Endothelial cell (in vitro differentiated cells): ENCODE data around the gene EIF4G3. TPM values are rescaled to one million over a fixed set of nuclear protein-coding genes. Genes with fewer than 3 reads are reported as not detected.
A peak's percentile ranks its signal among the peaks of the same experiment; 100 is the strongest.

Source experiments
- DNase-seq: peaks from one replicate; pipeline ENCODE4 v3.0.0; 2021; ENCODE audit warnings: low spot score
- H3K27ac Mint-ChIP-seq: one replicate; pipeline ENCODE4 v1.8.0; 2021; ENCODE audit warnings: mixed read lengths, inconsistent platforms; ENCODE audit not compliant: unreplicated experiment
- H3K27me3 Mint-ChIP-seq: one replicate; pipeline ENCODE4 v1.8.0; 2021; ENCODE audit warnings: mild to moderate bottlenecking, moderate library complexity, mixed read lengths, inconsistent platforms; ENCODE audit not compliant: unreplicated experiment
- H3K36me3 Mint-ChIP-seq: one replicate; pipeline ENCODE4 v1.8.0; 2021; ENCODE audit warnings: mild to moderate bottlenecking, low read depth, mixed read lengths, inconsistent platforms; ENCODE audit not compliant: unreplicated experiment
- H3K4me1 Mint-ChIP-seq: one replicate; pipeline ENCODE4 v1.8.0; 2021; ENCODE audit warnings: mild to moderate bottlenecking, mixed read lengths, inconsistent platforms; ENCODE audit not compliant: unreplicated experiment
- H3K4me3 Mint-ChIP-seq: one replicate; pipeline ENCODE4 v1.8.0; 2021; ENCODE audit warnings: mild to moderate bottlenecking, mixed read lengths, inconsistent platforms; ENCODE audit not compliant: unreplicated experiment
- H3K9me3 Mint-ChIP-seq: one replicate; pipeline ENCODE4 v1.8.0; 2021; ENCODE audit warnings: mixed read lengths, inconsistent platforms; ENCODE audit not compliant: unreplicated experiment
- total RNA-seq: library from RNA; stranded (reverse); fragmentation: NEBNext Ultra II Directional; extraction: Animal tissue kit (Norgen Biotek cat#: 25700); gene quantifications from one replicate; pipeline ENCODE4 v1.2.1, GENCODE V29; 2021; ENCODE audit not compliant: unreplicated experiment
- TF ChIP-seq, protein P1 (sequence below): fragments of 200-600 bp; sonication (generic); IDR thresholded peaks from one replicate; pipeline ENCODE4 v1.5.0; 2021; ENCODE audit warnings: antibody characterized with exemption; ENCODE audit not compliant: unreplicated experiment

EIF4G3 gene
- total RNA-seq, 1 donor from 2014 or later: 87.6 TPM

DNA sequence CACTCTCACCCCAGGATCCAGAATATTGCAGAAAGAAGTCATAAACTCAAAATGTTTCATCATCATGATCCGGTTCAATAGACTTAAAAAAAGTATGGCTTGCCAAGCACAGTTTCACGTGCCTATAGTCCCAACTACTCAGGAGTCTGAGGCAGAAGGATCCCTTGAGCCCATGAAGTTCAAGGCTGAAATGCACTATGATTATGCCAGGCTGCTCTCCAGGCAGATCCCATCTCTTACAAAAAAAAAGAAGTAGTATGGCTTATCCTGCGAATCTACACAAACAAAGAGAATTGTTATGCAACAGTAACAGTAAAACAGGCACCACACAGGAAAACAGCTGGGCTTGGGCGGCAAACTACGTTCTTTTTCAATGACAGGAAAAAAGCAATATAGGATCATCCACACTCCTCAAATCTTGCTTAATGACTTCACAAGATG is 76.2 kb downstream of the EIF4G3 start:
- DNase-seq: peak; percentile 14
- Mint-ChIP-seq H3K4me3 (peak overlapping the region; percentile 18), H3K4me1 (peaks cover 50% of the 10 kb centered on the region), H3K27me3 (no peaks in the 10 kb centered on the region), H3K9me3 (no peaks in the 10 kb centered on the region), H3K27ac (peak overlapping the region; percentile 96), H3K36me3 (peaks cover 22% of the 10 kb centered on the region)
- TF ChIP-seq, protein P1, sequence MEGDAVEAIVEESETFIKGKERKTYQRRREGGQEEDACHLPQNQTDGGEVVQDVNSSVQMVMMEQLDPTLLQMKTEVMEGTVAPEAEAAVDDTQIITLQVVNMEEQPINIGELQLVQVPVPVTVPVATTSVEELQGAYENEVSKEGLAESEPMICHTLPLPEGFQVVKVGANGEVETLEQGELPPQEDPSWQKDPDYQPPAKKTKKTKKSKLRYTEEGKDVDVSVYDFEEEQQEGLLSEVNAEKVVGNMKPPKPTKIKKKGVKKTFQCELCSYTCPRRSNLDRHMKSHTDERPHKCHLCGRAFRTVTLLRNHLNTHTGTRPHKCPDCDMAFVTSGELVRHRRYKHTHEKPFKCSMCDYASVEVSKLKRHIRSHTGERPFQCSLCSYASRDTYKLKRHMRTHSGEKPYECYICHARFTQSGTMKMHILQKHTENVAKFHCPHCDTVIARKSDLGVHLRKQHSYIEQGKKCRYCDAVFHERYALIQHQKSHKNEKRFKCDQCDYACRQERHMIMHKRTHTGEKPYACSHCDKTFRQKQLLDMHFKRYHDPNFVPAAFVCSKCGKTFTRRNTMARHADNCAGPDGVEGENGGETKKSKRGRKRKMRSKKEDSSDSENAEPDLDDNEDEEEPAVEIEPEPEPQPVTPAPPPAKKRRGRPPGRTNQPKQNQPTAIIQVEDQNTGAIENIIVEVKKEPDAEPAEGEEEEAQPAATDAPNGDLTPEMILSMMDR: no peak

DNA sequence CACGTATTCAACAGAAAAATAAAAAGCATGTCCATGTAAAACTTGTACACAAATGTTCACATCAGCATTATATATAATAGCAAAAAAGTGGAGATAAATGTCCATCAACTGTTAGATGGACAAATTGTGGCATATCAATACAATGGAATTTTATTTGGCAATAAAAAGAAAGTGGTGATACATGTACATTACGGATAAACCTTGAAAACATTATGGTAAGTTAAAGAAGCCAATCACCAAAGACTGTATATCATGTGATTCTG is 76.9 kb downstream of the EIF4G3 start:
- Mint-ChIP-seq H3K4me3 (no peak overlapping the region), H3K36me3 (peaks cover 22% of the 10 kb centered on the region), H3K27ac (peak overlapping the region; percentile 96), H3K4me1 (peaks cover 49% of the 10 kb centered on the region), H3K9me3 (no peaks in the 10 kb centered on the region), H3K27me3 (no peaks in the 10 kb centered on the region)
- TF ChIP-seq, protein P1: no peak
- DNase-seq: no peak

DNA sequence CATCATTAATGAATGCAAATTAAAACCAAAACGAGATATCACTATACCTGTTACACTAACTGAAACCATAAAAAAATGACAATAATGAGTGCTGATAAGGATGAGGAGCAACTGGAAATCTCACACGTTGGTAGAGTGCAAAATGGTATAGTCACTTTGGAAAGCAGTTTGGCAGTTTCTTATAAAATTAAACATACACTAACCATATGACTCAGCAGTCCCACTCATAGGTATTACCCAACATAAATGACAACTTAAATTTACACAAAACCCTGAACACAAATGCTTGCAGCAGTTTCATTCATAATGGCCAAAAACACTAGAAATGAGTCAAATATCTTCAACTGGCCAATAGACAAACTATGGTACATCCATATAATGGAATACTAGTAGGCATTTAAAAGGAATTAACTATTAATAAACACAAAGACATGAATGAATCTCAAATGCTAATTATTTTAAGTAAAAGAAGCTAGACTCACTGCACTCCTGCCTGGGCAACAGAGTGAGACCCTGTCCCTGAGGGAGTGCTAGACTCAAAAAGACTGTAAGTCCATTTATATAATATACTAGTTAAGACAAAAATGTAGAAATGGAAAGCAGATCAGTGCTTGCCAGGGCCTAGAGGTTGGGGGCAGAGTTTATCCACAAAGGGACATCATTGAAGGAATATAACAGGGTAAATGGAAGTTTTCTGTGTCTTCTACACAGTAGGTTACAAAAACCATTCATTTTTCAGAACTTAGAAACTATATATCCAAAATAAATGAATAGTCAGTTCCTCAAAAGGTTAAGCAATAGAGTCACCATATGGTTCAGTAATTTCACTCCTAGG is 77.4 kb downstream of the EIF4G3 start:
- DNase-seq: no peak
- peaks cover 49% of the 10 kb centered on the region for H3K4me1 Mint-ChIP-seq
- peaks cover 24% of the 10 kb centered on the region for H3K36me3 Mint-ChIP-seq
- peak overlapping the region; percentile 63 for H3K4me3 Mint-ChIP-seq
- H3K27me3 Mint-ChIP-seq: no peaks in the 10 kb centered on the region
- H3K27ac Mint-ChIP-seq: peak overlapping the region; percentile 96
- H3K9me3 Mint-ChIP-seq: no peaks in the 10 kb centered on the region
- TF ChIP-seq, protein P1: no peak

DNA sequence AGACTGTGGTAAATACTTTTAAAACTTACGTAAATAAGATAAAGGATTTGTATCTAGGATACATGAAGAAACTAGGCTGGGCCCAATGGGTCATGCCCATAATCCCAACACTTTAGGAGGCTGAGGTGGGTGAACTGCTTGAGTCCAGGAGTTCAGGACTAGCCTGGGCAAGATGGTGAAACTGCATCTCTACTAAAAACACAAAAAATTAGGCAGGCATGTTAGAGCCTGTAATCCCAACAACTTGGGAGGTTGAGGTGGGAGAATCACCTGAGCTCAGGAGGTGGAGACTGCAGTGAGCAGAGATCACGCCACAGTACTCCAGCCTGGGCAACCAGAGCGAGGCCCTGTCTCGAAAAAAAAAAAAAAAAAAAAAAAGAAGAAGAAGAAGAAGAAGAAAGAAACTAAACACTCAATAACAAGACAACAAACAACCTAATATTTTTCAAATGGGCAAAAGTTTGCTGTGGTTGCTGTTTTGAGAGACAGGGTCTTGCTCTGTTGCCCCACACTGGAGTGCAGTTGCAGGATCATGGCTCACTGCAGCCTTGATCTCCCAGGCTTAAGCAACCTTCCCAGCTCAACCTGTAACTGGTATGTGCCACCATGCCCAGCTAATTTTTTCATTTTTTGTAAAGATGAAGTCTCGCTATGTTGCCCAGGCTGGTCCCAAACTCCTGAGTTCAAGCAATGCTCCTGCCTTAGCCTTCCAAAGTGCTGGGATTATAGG is 78.3 kb downstream of the EIF4G3 start:
- TF ChIP-seq, protein P1: no peak

GRCh38 chr1:21097729-21098128 is 79.0 kb downstream of the EIF4G3 start:
- no peaks in the 10 kb centered on the region for H3K9me3 Mint-ChIP-seq
- H3K4me3 Mint-ChIP-seq: no peak overlapping the region
- peaks cover 24% of the 10 kb centered on the region for H3K36me3 Mint-ChIP-seq
- TF ChIP-seq, protein P1: no peak
- DNase-seq: no peak
- peak overlapping the region; percentile 72 for H3K27ac Mint-ChIP-seq
- H3K27me3 Mint-ChIP-seq: no peaks in the 10 kb centered on the region
- peaks cover 49% of the 10 kb centered on the region for H3K4me1 Mint-ChIP-seq

More for the DNA sequence above, 78.3 kb downstream of the EIF4G3 start:
- Mint-ChIP-seq H3K27ac (peak overlapping the region; percentile 72), H3K36me3 (peaks cover 23% of the 10 kb centered on the region), H3K4me3 (peak overlapping the region; percentile 63), H3K27me3 (no peaks in the 10 kb centered on the region), H3K4me1 (peaks cover 49% of the 10 kb centered on the region), H3K9me3 (no peaks in the 10 kb centered on the region)
- no peak for DNase-seq
